Right kidney (tissue), 1 donor: Measurements from ENCODE around the gene NRARP.
A peak's percentile ranks its signal among the peaks of the same experiment; 100 is the strongest.

ENCODE experiments used
- DNase-seq: peaks from one replicate; pipeline ENCODE4 v3.0.0-alpha.2; 2016

The NRARP gene

GRCh38 chr9:137277329-137278041 is 24.6 kb downstream of the NRARP start, which contains the start of gene TOR4A:
TSS of gene TOR4A (plus strand) at chr9:137277726. CDS start at chr9:137278690, 964 bp downstream.
- peak; percentile 75 for DNase-seq

DNA sequence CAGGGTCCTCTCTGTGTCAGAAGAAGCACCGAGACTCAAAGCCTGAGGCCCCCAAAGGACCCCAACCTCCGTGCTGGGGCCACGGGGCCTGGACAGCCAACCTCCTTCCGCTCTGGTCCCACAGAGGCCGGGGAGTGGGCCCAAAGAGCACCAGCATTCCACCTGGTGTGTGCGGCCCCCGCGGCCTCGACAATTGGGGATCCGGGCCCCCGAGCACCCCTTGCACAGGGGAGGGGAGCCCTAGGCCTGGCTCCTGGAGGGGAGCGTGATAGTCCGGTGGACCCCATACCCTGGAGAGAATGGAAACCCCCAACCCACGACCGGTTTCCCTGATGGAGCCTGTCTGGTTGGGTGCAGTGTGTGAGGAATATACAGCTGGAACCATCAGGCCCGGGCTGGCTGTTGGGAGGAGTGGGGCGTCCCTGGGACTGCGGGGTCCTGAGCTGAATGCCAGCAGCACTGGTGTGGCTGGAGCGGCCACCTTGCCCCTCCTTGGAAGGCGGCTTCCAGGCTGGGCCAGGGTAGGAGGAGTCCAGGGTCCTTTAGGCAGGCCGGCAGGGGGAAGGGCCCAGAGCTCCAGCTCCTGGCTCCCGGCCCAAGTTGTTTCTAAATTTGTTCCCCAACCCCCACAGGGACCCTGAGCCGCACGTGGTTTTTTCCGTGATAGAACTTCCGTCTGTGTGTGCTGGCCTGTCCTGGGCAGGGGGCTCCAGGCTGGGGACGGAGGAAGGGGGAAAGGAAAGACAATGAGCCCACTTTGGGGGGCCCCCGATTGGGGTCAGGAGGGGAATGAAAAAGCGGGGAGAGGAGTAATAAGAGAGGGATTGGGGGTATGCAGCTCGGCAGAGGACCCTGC is 25.4 kb downstream of the NRARP start:
- DNase-seq, result peak; percentile 65

DNA sequence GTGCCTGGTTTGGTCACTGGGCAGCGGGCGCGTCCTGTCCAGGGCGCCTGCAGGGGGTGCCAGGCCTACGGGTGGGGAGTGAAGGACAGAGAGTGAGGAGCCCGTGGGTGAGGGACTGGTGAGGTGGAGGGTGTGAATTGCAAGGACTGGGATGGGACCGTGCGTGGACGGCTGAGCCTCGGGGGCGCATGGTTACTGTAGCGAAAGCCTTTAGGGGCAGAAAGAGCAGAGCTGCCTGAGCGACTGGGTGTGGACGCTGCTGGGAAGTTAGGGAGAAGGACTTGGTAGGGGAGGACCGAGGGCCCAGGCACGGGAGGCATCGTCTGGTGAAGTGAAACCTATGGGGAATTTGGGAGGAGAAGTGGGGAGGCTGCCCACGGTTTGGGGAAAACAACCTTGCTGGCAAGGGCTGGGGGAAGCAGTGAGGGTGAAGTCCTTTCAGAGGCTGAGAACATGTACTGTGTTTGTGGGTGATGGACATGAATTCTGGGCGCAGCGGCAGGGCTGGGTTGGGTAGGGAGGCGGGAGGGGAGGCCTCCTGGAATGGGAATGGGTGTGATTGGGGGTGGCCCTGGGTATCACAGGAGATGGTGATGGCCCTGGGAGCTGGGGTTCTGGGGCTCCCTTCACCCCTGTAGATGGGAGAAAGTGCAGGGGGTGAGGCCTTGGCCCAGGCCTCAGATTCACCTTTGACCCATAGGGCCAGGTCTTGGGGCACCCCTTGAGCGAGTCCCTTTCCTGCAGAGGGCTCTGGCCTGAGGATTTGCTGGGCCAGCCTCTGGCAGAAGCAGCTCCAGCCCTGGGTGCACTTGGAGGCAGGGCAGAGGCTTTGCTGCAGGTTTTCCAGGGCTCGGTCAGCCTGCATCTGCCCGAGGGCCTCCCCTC is 26.2 kb downstream of the NRARP start:
- no peak for DNase-seq

DNA sequence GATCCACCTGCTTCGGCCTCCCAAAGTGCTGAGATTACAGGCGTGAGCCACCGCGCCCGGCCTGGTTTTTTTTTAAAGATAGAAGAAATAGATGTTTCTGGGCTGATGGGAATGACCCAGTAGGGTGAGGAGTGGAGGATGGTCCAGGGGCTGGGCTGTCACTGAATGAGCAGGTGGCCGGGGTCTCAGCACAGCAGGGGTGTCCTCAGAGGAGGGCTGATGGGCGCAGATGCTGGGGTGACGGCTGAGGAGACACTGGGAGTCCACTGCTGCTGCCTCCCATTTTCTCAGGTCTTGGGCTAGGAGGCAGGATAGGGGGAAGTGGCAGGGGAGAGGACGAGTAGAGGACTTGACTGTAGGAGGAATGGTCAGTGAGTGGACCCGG is 26.9 kb downstream of the NRARP start:
- no peak for DNase-seq

- no peak for DNase-seq
These were observed 28.3 kb downstream of the NRARP start for GRCh38 chr9:137273611-137274320.

GRCh38 chr9:137273095-137273490 is 29.0 kb downstream of the NRARP start:
- no peak for DNase-seq

DNA sequence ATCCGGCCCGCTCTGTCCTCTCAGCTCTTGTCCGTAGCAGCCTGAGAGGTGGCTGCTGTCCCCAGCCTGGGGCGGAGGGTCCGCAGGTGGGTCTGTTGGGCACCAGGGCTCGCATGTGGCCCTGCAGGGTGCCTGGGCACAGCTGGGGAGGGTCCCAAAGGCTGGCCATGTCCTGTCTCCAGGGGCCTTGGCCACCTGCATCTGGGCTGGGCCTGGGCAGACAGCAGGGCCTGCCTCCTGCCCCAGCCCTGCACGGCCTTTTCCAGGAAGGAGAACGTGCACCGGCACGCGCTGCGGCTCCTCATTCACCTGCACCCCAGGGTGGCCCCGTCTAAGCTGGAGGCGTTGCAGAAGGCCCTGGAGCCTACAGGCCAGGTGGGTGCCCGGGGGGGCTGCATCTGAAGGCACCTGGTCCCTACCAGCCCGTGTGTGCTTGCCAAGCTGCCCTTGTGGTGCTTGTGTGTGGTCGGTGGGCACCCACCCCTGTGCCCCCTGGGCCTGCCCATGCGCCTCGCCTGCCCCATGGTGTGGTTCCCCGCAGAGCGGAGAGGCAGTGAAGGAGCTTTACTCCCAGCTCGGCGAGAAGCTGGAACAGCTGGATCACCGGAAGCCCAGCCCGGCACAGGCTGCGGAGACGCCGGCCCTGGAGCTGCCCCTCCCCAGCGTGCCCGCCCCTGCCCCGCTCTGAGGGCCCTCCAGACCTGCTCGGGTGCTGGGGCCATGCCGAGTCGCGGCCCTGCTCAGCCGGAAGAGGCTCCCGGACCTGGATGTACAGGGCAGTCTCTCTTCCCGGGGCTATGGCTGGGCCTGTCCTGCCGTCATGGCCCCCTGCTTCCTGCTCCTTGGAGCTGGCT is 29.6 kb downstream of the NRARP start:
- DNase-seq, result no peak

- no peak for DNase-seq
These were observed 30.4 kb downstream of the NRARP start for GRCh38 chr9:137271696-137272076.

GRCh38 chr9:137270929-137271695 is 31.0 kb downstream of the NRARP start:
- DNase-seq, result no peak

- no peak for DNase-seq
These were observed 32.8 kb downstream of the NRARP start for GRCh38 chr9:137269231-137269772.

- no peak for DNase-seq
These were observed 33.4 kb downstream of the NRARP start for GRCh38 chr9:137268538-137269201.

DNA sequence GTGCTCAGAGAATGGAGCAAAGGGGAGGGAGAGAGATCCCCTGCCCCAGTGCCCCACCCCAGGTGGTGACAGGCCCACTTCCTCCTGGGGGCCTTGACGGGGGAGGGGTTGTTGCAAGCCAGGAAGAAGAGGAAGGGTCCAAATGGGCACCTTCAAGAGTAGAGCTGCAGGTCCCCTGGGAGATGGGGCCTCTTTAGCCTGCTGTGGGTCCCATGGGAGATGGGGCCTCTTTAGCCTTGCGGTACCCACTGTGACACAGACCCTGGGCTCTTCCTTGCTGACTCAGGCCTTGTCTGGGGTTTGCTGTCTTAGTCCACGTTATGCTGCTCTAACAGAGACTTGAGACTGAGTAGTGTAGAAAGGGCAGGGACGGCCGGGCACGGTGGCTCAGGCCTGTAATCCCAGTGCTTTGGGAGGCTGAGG is 34.1 kb downstream of the NRARP start:
- DNase-seq, result no peak

- DNase-seq, result no peak
These were observed 35.3 kb downstream of the NRARP start for GRCh38 chr9:137266585-137267453.

GRCh38 chr9:137266162-137266527 is 35.9 kb downstream of the NRARP start:
- DNase-seq, result no peak

DNA sequence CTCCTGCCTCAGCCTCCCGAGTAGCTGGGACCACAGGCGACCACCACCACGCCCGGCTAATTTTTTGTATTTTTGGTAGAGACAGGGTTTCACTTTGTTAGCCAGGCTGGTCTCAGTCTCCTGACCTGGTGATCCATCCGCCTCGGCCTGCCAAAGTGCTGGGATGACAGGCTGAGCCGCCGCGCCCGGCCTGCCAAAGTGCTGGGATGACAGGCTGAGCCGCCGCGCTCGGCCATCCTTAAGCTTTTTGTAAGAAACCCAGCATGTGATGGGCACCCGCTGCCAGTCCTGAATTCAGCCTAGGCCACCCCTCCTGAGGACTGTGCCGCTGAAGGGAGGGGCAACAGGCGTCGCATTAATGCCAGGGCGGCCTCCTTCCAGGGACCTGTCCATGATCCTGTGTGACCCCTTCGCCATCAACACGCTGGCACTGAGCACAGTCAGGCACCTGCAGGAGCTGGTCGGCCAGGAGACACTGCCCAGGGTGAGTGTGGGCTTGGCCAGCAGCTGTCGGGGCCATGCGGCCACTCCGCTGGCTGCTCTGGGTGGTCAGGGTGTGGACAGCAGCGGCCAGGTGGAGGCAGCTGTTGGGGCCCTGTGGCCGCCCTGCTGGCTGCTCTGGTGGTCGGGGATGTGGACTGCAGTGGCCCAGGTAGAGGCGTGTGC is 36.4 kb downstream of the NRARP start:
- DNase-seq, result no peak

DNA sequence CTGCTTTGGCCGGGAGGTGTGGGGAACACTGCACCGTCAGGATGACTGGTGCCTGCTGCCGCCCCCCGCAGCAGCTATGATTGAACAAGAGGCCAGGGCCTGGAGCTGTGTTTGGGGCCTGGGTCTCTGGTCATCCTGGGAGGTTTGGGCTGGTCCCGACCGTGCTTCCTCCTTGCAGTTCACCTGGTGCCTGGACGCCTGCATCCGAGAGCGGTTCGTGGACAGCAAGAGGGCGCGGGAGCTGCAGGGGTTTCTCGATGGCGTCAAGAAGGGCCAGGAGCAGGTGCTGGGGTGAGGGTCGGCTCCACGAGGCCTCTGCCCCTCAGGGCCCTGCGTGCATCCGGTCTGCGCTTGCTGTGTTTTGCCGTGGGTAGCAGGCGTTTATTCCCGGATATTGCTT is 38.0 kb downstream of the NRARP start:
- DNase-seq, result no peak

GRCh38 chr9:137263506-137263905 is 38.6 kb downstream of the NRARP start:
- DNase-seq, result no peak

DNA sequence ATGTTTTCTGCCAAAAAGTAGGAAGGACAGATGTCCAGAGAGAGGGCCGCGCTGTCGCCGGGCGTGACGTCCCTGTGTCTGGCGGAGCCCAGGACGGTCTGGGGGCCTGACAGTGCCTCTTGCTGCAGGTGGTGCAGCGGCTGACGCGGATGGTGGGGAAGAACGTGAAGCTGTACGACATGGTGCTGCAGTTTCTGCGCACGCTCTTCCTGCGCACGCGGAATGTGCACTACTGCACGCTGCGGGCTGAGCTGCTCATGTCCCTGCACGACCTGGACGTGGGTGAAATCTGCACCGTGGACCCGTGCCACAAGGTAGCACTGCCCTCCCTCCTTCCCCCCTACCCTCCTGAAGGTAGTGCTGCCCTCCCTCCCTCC is 39.2 kb downstream of the NRARP start:
- DNase-seq, result no peak
